C1 segment of cervical spinal cord (tissue), 14 donors: ENCODE data around the gene RTL1.

Source experiments
- DNase-seq, 14 donors: peaks; one replicate each; lab custom pipeline; 2025; lab: John Stamatoyannopoulos, UW

The RTL1 gene

GRCh38 chr14:100898935-100899883 is 4.3 kb downstream of the RTL1 start:
- no peak for DNase-seq

GRCh38 chr14:100898465-100898864 is 5.1 kb downstream of the RTL1 start:
- no peak for DNase-seq

GRCh38 chr14:100896369-100897060 is 7.0 kb downstream of the RTL1 start:
- DNase-seq: no peak

- DNase-seq: no peak
Measured at GRCh38 chr14:100895411-100895810, 8.1 kb downstream of the RTL1 start.

- DNase-seq: no peak
Measured at GRCh38 chr14:100894416-100894815, 9.1 kb downstream of the RTL1 start.

- DNase-seq: no peak
Measured at GRCh38 chr14:100893760-100894159, 9.8 kb downstream of the RTL1 start.

GRCh38 chr14:100893228-100893601 is 10.3 kb downstream of the RTL1 start:
- no peak for DNase-seq

GRCh38 chr14:100892496-100893227 is 10.9 kb downstream of the RTL1 start:
- DNase-seq: no peak

GRCh38 chr14:100891501-100892445 is 11.7 kb downstream of the RTL1 start:
- no peak for DNase-seq

- no peak for DNase-seq
Measured at GRCh38 chr14:100891051-100891450, 12.5 kb downstream of the RTL1 start.

GRCh38 chr14:100890061-100890850 is 13.3 kb downstream of the RTL1 start:
- DNase-seq: no peak

- no peak for DNase-seq
Measured at GRCh38 chr14:100889641-100890040, 13.9 kb downstream of the RTL1 start.

- no peak for DNase-seq
Measured at GRCh38 chr14:100888789-100889315, 14.7 kb downstream of the RTL1 start.

GRCh38 chr14:100887728-100888335 is 15.7 kb downstream of the RTL1 start:
- no peak for DNase-seq

- no peak for DNase-seq
Measured at GRCh38 chr14:100885617-100886016, 17.9 kb downstream of the RTL1 start.

- no peak for DNase-seq
Measured at GRCh38 chr14:100885196-100885595, 18.3 kb downstream of the RTL1 start.

GRCh38 chr14:100884456-100884855 is 19.1 kb downstream of the RTL1 start:
- DNase-seq: no peak

GRCh38 chr14:100883789-100884101 is 19.8 kb downstream of the RTL1 start:
- DNase-seq: no peak

GRCh38 chr14:100882991-100883788 is 20.3 kb downstream of the RTL1 start:
- DNase-seq: no peak
